ENCODE results near the gene SNX5. TPM values are rescaled to one million over a fixed set of nuclear protein-coding genes. Genes with fewer than 3 reads are reported as not detected.
A peak's percentile ranks its signal among the peaks of the same experiment; 100 is the strongest.

Gene SNX5
- total and polyA plus RNA-seq, 10 of the 15 experiments (the other 5 are each of a cell fraction or from before 2014, with no cell fraction given) = 92.9 to 316 (median 245) TPM

- no peaks in the 10 kb centered on the region for H3K27me3 ChIP-seq (replicated peaks in 1 of 2; ENCODE audit: control insufficient read depth in 2 of 2, insufficient read depth in 2 of 2, low read length in 1 of 2)
- no peaks in the 10 kb centered on the region for H3K36me3 ChIP-seq (ENCODE audit: control insufficient read depth in 2 of 2, insufficient read depth in 2 of 2, low read length in 1 of 2)
- no TSS peak for BruUV-seq (replicated peaks)
- peaks cover 31% of the 10 kb centered on the region for H3K4me1 ChIP-seq (ENCODE audit: control insufficient read depth, insufficient read depth, low read length)
- no peaks in the 10 kb centered on the region for H3K79me2 ChIP-seq (ENCODE audit: control insufficient read depth, insufficient read depth, low read length)
- H2AFZ ChIP-seq (ENCODE audit: control insufficient read depth, low read depth, low read length) = peak overlapping the region; percentile 46
- RAD21 ChIA-PET (ENCODE audit: unreplicated experiment) = interaction anchor here (0.9 to 3.0 kb wide), 12 partner anchors 10 to 500 kb away, joined by 3 to 12 read pairs (median 5); partner anchors contain the start of genes KAT14 and PET117
- H3K9me3 ChIP-seq (replicated peaks; ENCODE audit: control insufficient read depth, insufficient read depth, low read length) = no peaks in the 10 kb centered on the region
- in situ Hi-C loops (cut with MboI) (no loop called here), intact Hi-C loops (cut with micrococcal nuclease; ENCODE audit: unreplicated experiment) (loop anchor here (10.0 kb wide), 1 partner anchor 279 kb away; the partner anchor contains the start of gene ZNF133)
- 75% methylated on average over 21 of the region's 21 CpGs for WGBS (ENCODE audit: insufficient coverage, insufficient replicate concordance, low lambda C conversion rate, missing lambda C conversion rate)
- POLR2A ChIA-PET = interaction anchor here (0.6 to 1.9 kb wide), 5 partner anchors 18 to 1678 kb away, joined by 3 to 9 read pairs (median 3); partner anchors contain the start of gene SEC23B
- CTCF ChIA-PET = interaction anchor here (0.7 to 2.8 kb wide), 4 partner anchors 10 to 106 kb away, joined by 3 to 27 read pairs (median 4); no protein-coding TSS in a partner anchor
- no peaks in the 10 kb centered on the region for H4K20me1 ChIP-seq (ENCODE audit: control insufficient read depth, insufficient read depth)
- no peak overlapping the region for H3K4me3 ChIP-seq
- no peak overlapping the region; the same call in 1 of the 2 replicates for H3K9ac ChIP-seq (ENCODE audit: control insufficient read depth, insufficient read depth, low read length)
- ATAC-seq (peak; percentile 97), DNase-seq (ENCODE audit: low read depth, low spot score) (peak; percentile 66), FAIRE-seq (peak; percentile 86)
- SMC1A ChIA-PET (ENCODE audit: uncharacterized antibody, unreplicated experiment) = interaction anchor here (1.2 to 4.0 kb wide), 5 partner anchors 13 to 357 kb away, joined by 3 to 29 read pairs (median 5); no protein-coding TSS in a partner anchor
- peak overlapping the region; percentile 82 for H3K27ac ChIP-seq (ENCODE audit: control insufficient read depth, insufficient read depth)
- H3K4me2 ChIP-seq (ENCODE audit: control insufficient read depth, insufficient read depth) = peak overlapping the region; percentile 92
- TF ChIP-seq DPF2 (IDR thresholded peaks at IDR 0.05) (peak; percentile 95), BCL11A (IDR thresholded peaks at IDR 0.05; ENCODE audit: low read depth, low read length) (peak; percentile 92), NBN (IDR thresholded peaks at IDR 0.05) (peak; percentile 78), PAX5 (IDR thresholded peaks at IDR 0.05; ENCODE audit: borderline replicate concordance, low read depth, low read length) (peak; percentile 80; the same call in 1 of the 2 replicates), ZBED1 (IDR thresholded peaks at IDR 0.05; ENCODE audit: borderline replicate concordance) (no peak), MEF2B (IDR thresholded peaks at IDR 0.05; ENCODE audit: partially characterized antibody, poor library complexity, severe bottlenecking) (peak; percentile 65), HDGF (IDR thresholded peaks at IDR 0.05) (no peak), ZNF622 (IDR thresholded peaks at IDR 0.05) (no peak), SP1 (IDR thresholded peaks at IDR 0.05; ENCODE audit: low read depth, low read length) (peak; percentile 67), STAT3 (IDR thresholded peaks at IDR 0.05; ENCODE audit: low read depth, low read length) (no peak), NFIC (IDR thresholded peaks at IDR 0.05; ENCODE audit: low read depth, low read length) (peak; percentile 27; the same call in 1 of the 2 replicates), BACH1 (IDR thresholded peaks at IDR 0.05; ENCODE audit: borderline replicate concordance) (peak; percentile 75; the same call in 1 of the 2 replicates), WRNIP1 (IDR thresholded peaks at IDR 0.05; ENCODE audit: borderline replicate concordance, low read depth, low read length) (no peak), POU2F2 (IDR thresholded peaks at IDR 0.05; ENCODE audit: borderline replicate concordance, low read depth, low read length) (peak; percentile 38; the same call in 1 of the 3 replicates), BHLHE40 (IDR thresholded peaks at IDR 0.05; ENCODE audit: borderline replicate concordance in 1 of 2, low read depth in 2 of 2, low read length in 1 of 2) (peak; percentile 69 to 90), ATF7 (IDR thresholded peaks at IDR 0.05; ENCODE audit: low read depth) (peak; percentile 34; the same call in 1 of the 2 replicates), CBX3 (IDR thresholded peaks at IDR 0.05; ENCODE audit: borderline replicate concordance, low read depth) (no peak), SPI1 (IDR thresholded peaks at IDR 0.05; ENCODE audit: borderline replicate concordance, insufficient read depth, low read depth, low read length) (peak; percentile 99), EED (IDR thresholded peaks at IDR 0.05; ENCODE audit: low read depth) (peak; percentile 58; the same call in 1 of the 2 replicates)
- TF ChIP-seq, protein P1, sequence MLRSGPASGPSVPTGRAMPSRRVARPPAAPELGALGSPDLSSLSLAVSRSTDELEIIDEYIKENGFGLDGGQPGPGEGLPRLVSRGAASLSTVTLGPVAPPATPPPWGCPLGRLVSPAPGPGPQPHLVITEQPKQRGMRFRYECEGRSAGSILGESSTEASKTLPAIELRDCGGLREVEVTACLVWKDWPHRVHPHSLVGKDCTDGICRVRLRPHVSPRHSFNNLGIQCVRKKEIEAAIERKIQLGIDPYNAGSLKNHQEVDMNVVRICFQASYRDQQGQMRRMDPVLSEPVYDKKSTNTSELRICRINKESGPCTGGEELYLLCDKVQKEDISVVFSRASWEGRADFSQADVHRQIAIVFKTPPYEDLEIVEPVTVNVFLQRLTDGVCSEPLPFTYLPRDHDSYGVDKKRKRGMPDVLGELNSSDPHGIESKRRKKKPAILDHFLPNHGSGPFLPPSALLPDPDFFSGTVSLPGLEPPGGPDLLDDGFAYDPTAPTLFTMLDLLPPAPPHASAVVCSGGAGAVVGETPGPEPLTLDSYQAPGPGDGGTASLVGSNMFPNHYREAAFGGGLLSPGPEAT (IDR thresholded peaks at IDR 0.05; ENCODE audit: low read depth) = peak; percentile 58; the same call in 1 of the 2 replicates
These were observed 36.8 kb upstream of the SNX5 start for GRCh38 chr20:18005170-18005989.
